GM12878 (cell line): ENCODE measurements around the gene PCDHB13. TPM values are rescaled to one million over a fixed set of nuclear protein-coding genes. Genes with fewer than 3 reads are reported as not detected.
"Not testable (repeated sequence)": the region's sequence is repeated elsewhere in the genome, so short reads cannot be mapped to it uniquely, and the experiment has no call there.

Experiments used
- ATAC-seq: fragments of 200-7000 bp; cut with Tn5 transposase; 3 replicates; pipeline ENCODE4 v1.9.1; 2020; ENCODE audit warnings: mild to moderate bottlenecking, moderate library complexity
- BruUV-seq: library from RNA; stranded (reverse); fragments of 400-500 nt; replicated peaks from 2 replicates; lab custom pipeline; 2021; lab: Mats Ljungman, UMichigan
- CTCF ChIA-PET: fragments of 300-600 bp; sonication (Branson Sonifier 250); formaldehyde crosslinking; extraction: SDS; loops from one replicate; lab custom pipeline; 2021; ENCODE audit warnings: inconsistent platforms; lab: Yijun Ruan, JAX
- POLR2A ChIA-PET: fragments of 350-600 bp; formaldehyde crosslinking; extraction: SDS; loops from one replicate; lab custom pipeline; 2021; ENCODE audit warnings: inconsistent platforms; lab: Charles Lee
- RAD21 ChIA-PET: fragments of 300-600 bp; sonication (Branson Sonifier 250); formaldehyde crosslinking; loops from one replicate; lab custom pipeline; 2023; ENCODE audit warnings: antibody characterized with exemption; ENCODE audit not compliant: unreplicated experiment; lab: Charles Lee
- SMC1A ChIA-PET: fragments of 300-600 bp; sonication (Branson Sonifier 250); formaldehyde crosslinking; loops from one replicate; lab custom pipeline; 2023; ENCODE audit not compliant: unreplicated experiment, uncharacterized antibody; lab: Charles Lee
- DNase-seq: peaks from one replicate; pipeline ENCODE4 v3.0.0-alpha.2; 2011; ENCODE audit warnings: low read depth, low spot score
- FAIRE-seq: peaks from 3 replicates; lab custom pipeline; 2011; peaks lifted over from hg19 to GRCh38; lab: Jason Lieb, UNC
- H2AFZ ChIP-seq: 2 replicates; pipeline ENCODE4 v1.6.0; 2011; ENCODE audit warnings: low read depth, low read length, control low read depth; ENCODE audit not compliant: control insufficient read depth
- H3K27ac ChIP-seq: 2 replicates; pipeline ENCODE4 v1.5.1; 2011; ENCODE audit warnings: control low read depth; ENCODE audit not compliant: control insufficient read depth, insufficient read depth
- H3K27me3 ChIP-seq, 2 experiments: replicated peaks in 1 of 2; 2 replicates each; pipeline versions ENCODE4 v1.6.0 to v1.6.1; 2011; ENCODE audit warnings: low read length in 1 of 2; ENCODE audit not compliant: control insufficient read depth in 2 of 2, insufficient read depth in 2 of 2
- H3K36me3 ChIP-seq, 2 experiments: 2 replicates each; pipeline ENCODE4 v1.5.1; 2011; ENCODE audit warnings: low read length in 1 of 2; ENCODE audit not compliant: control insufficient read depth in 2 of 2, insufficient read depth in 2 of 2
- H3K4me1 ChIP-seq: 2 replicates; pipeline ENCODE4 v1.6.1; 2011; ENCODE audit warnings: mild to moderate bottlenecking, low read length, moderate library complexity, mixed read lengths; ENCODE audit not compliant: control insufficient read depth, insufficient read depth
- H3K4me2 ChIP-seq: 2 replicates; pipeline ENCODE4 v1.6.0; 2011; ENCODE audit warnings: control low read depth; ENCODE audit not compliant: control insufficient read depth, insufficient read depth
- H3K4me3 ChIP-seq: fragments of 200-600 bp; sonication (generic); 2 replicates; pipeline ENCODE4 v1.5.1; 2016
- H3K79me2 ChIP-seq: 2 replicates; pipeline ENCODE4 v1.6.0; 2011; ENCODE audit warnings: low read length; ENCODE audit not compliant: control insufficient read depth, insufficient read depth
- H3K9ac ChIP-seq: 2 replicates; pipeline ENCODE4 v1.8.0; 2011; ENCODE audit warnings: low read length, control low read depth, mixed read lengths; ENCODE audit not compliant: control insufficient read depth, insufficient read depth
- H3K9me3 ChIP-seq: replicated peaks from 3 replicates; pipeline ENCODE4 v1.5.1; 2011; ENCODE audit warnings: mild to moderate bottlenecking, low read length; ENCODE audit not compliant: control insufficient read depth, insufficient read depth
- H4K20me1 ChIP-seq: 2 replicates; pipeline ENCODE4 v1.6.0; 2011; ENCODE audit not compliant: control insufficient read depth, insufficient read depth
- CBX3 ChIP-seq: fragments of 200-600 bp; sonication (generic); IDR thresholded peaks from 2 replicates; pipeline ENCODE4 v1.6.1; 2016; ENCODE audit warnings: low read depth, borderline replicate concordance
- CTCF ChIP-seq, 3 experiments: IDR thresholded peaks in 2 of 3; conservative IDR thresholded peaks in 1 of 3; 2 replicates each; pipeline ENCODE4 v1.5.1; 2011; ENCODE audit warnings: low read depth in 3 of 3, low read length in 3 of 3, mild to moderate bottlenecking in 3 of 3, control low read depth in 2 of 3, moderate library complexity in 2 of 3, inconsistent platforms in 1 of 3, mixed read lengths in 1 of 3; ENCODE audit not compliant: control insufficient read depth in 2 of 3, insufficient read depth in 1 of 3; ENCODE audit errors: extremely low read depth in 1 of 3
- RAD21 ChIP-seq: IDR thresholded peaks from 2 replicates; pipeline ENCODE4 v1.6.1; 2011; ENCODE audit warnings: mild to moderate bottlenecking, low read depth, low read length, moderate library complexity; ENCODE audit not compliant: insufficient read depth
- RB1 ChIP-seq: fragments of 450-650 bp; formaldehyde crosslinking; IDR thresholded peaks from 2 replicates; pipeline ENCODE4 v1.6.1; 2017; ENCODE audit warnings: mild to moderate bottlenecking, borderline replicate concordance
- WGBS: methylation state at CpG from one replicate; pipeline ENCODE4 v1.1.6; 2016; ENCODE audit warnings: low lambda C conversion rate; ENCODE audit not compliant: insufficient replicate concordance, insufficient coverage; ENCODE audit errors: missing lambda C conversion rate; 5-methylcytosine and 5-hydroxymethylcytosine counted together
- in situ Hi-C: fragments of 300-500 bp; cut with MboI; formaldehyde crosslinking; loops from 9 replicates; pipeline ENCODE4 v1.14.3; 2018; ENCODE audit warnings: mixed read lengths
- intact Hi-C: fragments of 100-400 bp; cut with micrococcal nuclease; formaldehyde crosslinking; loops from one replicate; pipeline ENCODE4 v1.14.2; 2022; ENCODE audit not compliant: unreplicated experiment
- polyA plus RNA-seq, 11 experiments: library from polyadenylated mRNA; depleted of rRNA in 4 of 11; unstranded in 6 of 11; stranded (reverse) in 5 of 11; fragments of >200 nt; fragmentation: Nextera tagmentation in 4 of 11; fragmentation: Illumina TruSeq in 1 of 11; extraction: Ambion mirVana in 4 of 11; extraction: Trizol in 1 of 11; gene quantifications; 1 replicate in 1 of 11; 2 replicates in 10 of 11; pipeline versions ENCODE4 v1.2.1 to v1.2.3, GENCODE V29; 2011 to 2016; ENCODE audit warnings: inconsistent platforms in 2 of 11, missing spikeins in 2 of 11, low read depth in 1 of 11
- total RNA-seq, 4 experiments: library from RNA; depleted of rRNA in 3 of 4; stranded (reverse); fragments of >200 nt in 3 of 4; fragmentation: Illumina TruSeq in 1 of 4; extraction: Trizol in 1 of 4; gene quantifications; 2 replicates each; pipeline versions ENCODE4 v1.2.1 to v1.2.3, GENCODE V29; 2013 to 2021

PCDHB13 gene
- total and polyA plus RNA-seq, 10 of the 15 experiments (the other 5 are each of a cell fraction or from before 2014, with no cell fraction given): 0.01 to 0.03 TPM; not detected in 8

- Histone ChIP-seq H3K4me1 (no peaks in the 10 kb centered on the region), H3K27me3 (no peaks in the 10 kb centered on the region), H3K9me3 (peaks cover 1% of the 10 kb centered on the region; the same call in 1 of the 3 replicates), H3K4me2 (no peak within 1 kb of the TSS), H4K20me1 (no peaks in the 10 kb centered on the region), H3K4me3 (no peak within 1 kb of the TSS), H3K79me2 (no peaks in the 10 kb centered on the region), H3K36me3 (no peaks in the 10 kb centered on the region), H3K9ac (no peak within 1 kb of the TSS), H2AFZ (no peak within 1 kb of the TSS), H3K27ac (no peak within 1 kb of the TSS)
- ChIA-PET CTCF (interaction anchor here (0.6 to 1.3 kb wide), 6 partner anchors 13 to 321 kb away, joined by 3 to 5 read pairs (median 4); partner anchors contain the start of gene PCDHGA10), RAD21 (interaction anchor here (1.5 kb wide), 1 partner anchor 319 kb away, joined by 5 read pairs; no protein-coding TSS in a partner anchor), POLR2A (no interaction called here), SMC1A (interaction anchor here (1.1 kb wide), 1 partner anchor 182 kb away, joined by 3 read pairs; no protein-coding TSS in a partner anchor)
- TF ChIP-seq CBX3 (no peak), CTCF (IDR thresholded peaks at IDR 0.05 in 2 of 3, conservative IDR thresholded peaks at IDR 0.05 in 1 of 3; ENCODE audit: control insufficient read depth in 2 of 3, extremely low read depth in 1 of 3, insufficient read depth in 1 of 3, low read depth in 3 of 3, low read length in 3 of 3) (peak in 1 of 3 experiments; percentile 17; a peak in 1 of 6 replicates), RAD21 (peak; percentile 35; the same call in 1 of the 2 replicates), RB1 (no peak)
- no TSS peak for BruUV-seq
- in situ Hi-C loops: no loop called here
- intact Hi-C loops: no loop called here
- 23% methylated on average over 16 of the region's 16 CpGs for WGBS
- DNase-seq: no peak
- FAIRE-seq: no peak
- no peak for ATAC-seq
Measured at GRCh38 chr5:141245250-141245717, 31.6 kb downstream of the PCDHB13 start, which contains the start of gene PCDHB15. TSS of gene PCDHB15 (plus strand) at chr5:141245395. CDS start at chr5:141245579, 184 bp downstream.

- H3K9ac ChIP-seq, CTCF ChIA-PET, H2AFZ ChIP-seq, ATAC-seq, H3K4me1 ChIP-seq, SMC1A ChIA-PET, H3K4me2 ChIP-seq, H3K36me3 ChIP-seq, intact Hi-C loops, H3K27ac ChIP-seq, in situ Hi-C loops, H3K4me3 ChIP-seq, H3K27me3 ChIP-seq, BruUV-seq, H3K9me3 ChIP-seq, FAIRE-seq, RAD21 ChIA-PET, H4K20me1 ChIP-seq, H3K79me2 ChIP-seq, POLR2A ChIA-PET, DNase-seq: not testable (repeated sequence)
- 80% methylated on average over 15 of the region's 42 CpGs for WGBS
Measured at GRCh38 chr5:141246971-141247370, 33.3 kb downstream of the PCDHB13 start.

GRCh38 chr5:141247434-141247833 is 33.7 kb downstream of the PCDHB13 start:
- SMC1A ChIA-PET: not testable (repeated sequence)
- WGBS: 80% methylated on average over 32 of the region's 34 CpGs

More at GRCh38 chr5:141247434-141247833, 33.7 kb downstream of the PCDHB13 start:
- H2AFZ ChIP-seq, H3K79me2 ChIP-seq, H3K27me3 ChIP-seq, in situ Hi-C loops, H3K4me1 ChIP-seq, BruUV-seq, H3K9ac ChIP-seq, H3K9me3 ChIP-seq, H4K20me1 ChIP-seq, H3K36me3 ChIP-seq, H3K4me3 ChIP-seq, intact Hi-C loops, FAIRE-seq, CTCF ChIA-PET, POLR2A ChIA-PET, H3K4me2 ChIP-seq, RAD21 ChIA-PET, H3K27ac ChIP-seq, ATAC-seq, DNase-seq: not testable (repeated sequence)
